K562 (cell line): ENCODE results near the gene IRF9. TPM values are rescaled to one million over a fixed set of nuclear protein-coding genes. Genes with fewer than 3 reads are reported as not detected.

Experiments
- ASH1L ChIP-seq: fragments of 450-650 bp; IDR thresholded peaks from 2 replicates; pipeline ENCODE4 v1.6.1; 2018; ENCODE audit warnings: borderline replicate concordance, mild to moderate bottlenecking, low read depth; ENCODE audit not compliant: partially characterized antibody
- CBX1 ChIP-seq: sonication (generic); IDR thresholded peaks from 2 replicates; pipeline ENCODE4 v1.6.1; 2016; ENCODE audit warnings: antibody characterized with exemption, low read depth, mild to moderate bottlenecking
- DPF2 ChIP-seq: fragments of 450-650 bp; IDR thresholded peaks from 2 replicates; pipeline ENCODE4 v1.6.1; 2016
- MEF2D ChIP-seq: conservative IDR thresholded peaks from 2 replicates; pipeline ENCODE4 v1.6.1; 2016; ENCODE audit warnings: low read depth, missing genetic modification characterization, missing compliant biosample characterization
- MYNN ChIP-seq, 2 experiments: sonication (generic); formaldehyde crosslinking in 1 of 2; IDR thresholded peaks; 2 replicates each; pipeline versions ENCODE4 v1.5.0 to v1.6.1; 2016 to 2020; ENCODE audit warnings: antibody characterized with exemption in 1 of 2, missing genetic modification reagents in 1 of 2
- RBM39 ChIP-seq: fragments of 200-400 bp; formaldehyde crosslinking; optimal IDR thresholded peaks from 2 replicates; pipeline ENCODE3; 2018; ENCODE audit warnings: low read depth, low read length
- RFX5 ChIP-seq: IDR thresholded peaks from 2 replicates; pipeline ENCODE4 v1.6.1; 2011; ENCODE audit warnings: low read depth, mild to moderate bottlenecking, improper control_type of control experiment, low read length
- RNF219 ChIP-seq: fragments of 250-450 bp; sonication (Bioruptor Pico); IDR thresholded peaks from 2 replicates; pipeline ENCODE4 v1.5.0; 2022; ENCODE audit warnings: mild to moderate bottlenecking
- RREB1 ChIP-seq: fragments of 250-450 bp; sonication (Bioruptor Pico); IDR thresholded peaks from 2 replicates; pipeline ENCODE4 v1.4.0; 2020
- U2AF1 ChIP-seq: fragments of 200-400 bp; formaldehyde crosslinking; optimal IDR thresholded peaks from 2 replicates; pipeline ENCODE3; 2017; ENCODE audit warnings: mild to moderate bottlenecking, low read depth, low read length, moderate library complexity
- XRCC4 ChIP-seq: IDR thresholded peaks from one replicate; pipeline ENCODE4 v1.6.1; 2011; ENCODE audit not compliant: insufficient read depth, insufficient read length; ENCODE audit errors: extremely low read depth
- ZFX ChIP-seq: sonication (generic); formaldehyde crosslinking; IDR thresholded peaks from 2 replicates; pipeline ENCODE4 v1.8.0; 2022; ENCODE audit warnings: mild to moderate bottlenecking, missing genetic modification reagents, moderate library complexity
- ZHX1 ChIP-seq: fragments of 150-350 bp; conservative IDR thresholded peaks from 2 replicates; pipeline ENCODE4 v1.6.1; 2014; ENCODE audit warnings: low read length
- ZNF121 ChIP-seq: sonication (generic); formaldehyde crosslinking; conservative IDR thresholded peaks from 2 replicates; pipeline ENCODE4 v1.8.0; 2022; ENCODE audit warnings: missing genetic modification reagents
- ZNF133 ChIP-seq: fragments of 250-450 bp; sonication (Bioruptor Pico); IDR thresholded peaks from 2 replicates; pipeline ENCODE4 v1.4.0; 2020; ENCODE audit warnings: mild to moderate bottlenecking
- ZNF165 ChIP-seq: fragments of 250-450 bp; sonication (Bioruptor Pico); IDR thresholded peaks from 2 replicates; pipeline ENCODE4 v1.4.0; 2020; ENCODE audit warnings: borderline replicate concordance
- ZNF445 ChIP-seq: fragments of 250-450 bp; sonication (Bioruptor Pico); IDR thresholded peaks from 2 replicates; pipeline ENCODE4 v1.4.0; 2020; ENCODE audit warnings: low read depth, mild to moderate bottlenecking, moderate library complexity
- polyA plus RNA-seq, 8 experiments: library from polyadenylated mRNA; depleted of rRNA in 4 of 8; stranded (reverse) in 5 of 8; unstranded in 3 of 8; fragments of >200 nt; fragmentation: Nextera tagmentation in 2 of 8; fragmentation: Illumina TruSeq in 1 of 8; extraction: Ambion mirVana in 2 of 8; extraction: Trizol in 1 of 8; gene quantifications; 2 replicates each; pipeline versions ENCODE4 v1.2.1 to v1.2.3, GENCODE V29; 2011 to 2014; ENCODE audit warnings: inconsistent platforms in 1 of 8, missing spikeins in 1 of 8
- total RNA-seq, 7 experiments: library from RNA; depleted of rRNA in 6 of 7; stranded (reverse); fragments of >200 nt in 6 of 7; fragmentation: Illumina TruSeq in 2 of 7; extraction: Trizol in 2 of 7; gene quantifications; 2 replicates each; pipeline versions ENCODE4 v1.2.1 to v1.2.3, GENCODE V29; 2011 to 2021; ENCODE audit warnings: low replicate concordance in 1 of 7

The IRF9 gene
- total and polyA plus RNA-seq, 9 of the 15 experiments (the other 6 are each of a cell fraction or from before 2014, with no cell fraction given): 0.79 to 14.8 (median 6.1) TPM

- TF ChIP-seq ZFX (CRISPR knock-in tag) (peak; percentile 82), XRCC4 (no peak), MYNN (IDR thresholded peaks at IDR 0.05) (no peak), MYNN (CRISPR knock-in tag; IDR thresholded peaks at IDR 0.05) (no peak), RBM39 (no peak), RREB1 (CRISPR knock-in tag) (no peak), ZNF165 (CRISPR knock-in tag) (no peak), MEF2D (tag) (no peak), ZNF133 (CRISPR knock-in tag) (no peak), ZHX1 (no peak), ASH1L (peak; percentile 98), CBX1 (0 out of 2 replicates have a peak, but pooled peaks have one; percentile 20), DPF2 (no peak), ZNF445 (CRISPR knock-in tag) (no peak), ZNF121 (CRISPR knock-in tag) (no peak), RNF219 (CRISPR knock-in tag) (no peak), U2AF1 (no peak), RFX5 (peak; percentile 22; the same call in 1 of the 2 replicates)
Measured at GRCh38 chr14:24114532-24115421, 46.3 kb upstream of the IRF9 start, which contains the start of the genes DCAF11 and NRL (continued).
